SK-N-SH treated with all-trans-retinoic acid at 6 μM for 48 hours (cell line): Measurements from ENCODE around the gene SCN4A.

Experiments used
- ATAC-seq: fragments of 200-7000 bp; cut with Tn5 transposase; 3 replicates; pipeline ENCODE4 v1.9.1; 2020; ENCODE audit warnings: mild to moderate bottlenecking, moderate library complexity
- ARNTL ChIP-seq: fragments of 450-650 bp; formaldehyde crosslinking; IDR thresholded peaks from 2 replicates; pipeline ENCODE4 v1.5.0; 2020; ENCODE audit warnings: low read depth, mild to moderate bottlenecking, moderate library complexity, borderline replicate concordance
- BACH2 ChIP-seq: fragments of 250-450 bp; sonication (Bioruptor Pico); IDR thresholded peaks from 2 replicates; pipeline ENCODE4 v1.9.0; 2021; ENCODE audit warnings: mild to moderate bottlenecking, borderline replicate concordance
- CSDC2 ChIP-seq: fragments of 250-450 bp; sonication (Bioruptor Pico); IDR thresholded peaks from 2 replicates; pipeline ENCODE4 v1.5.0; 2020; ENCODE audit warnings: mild to moderate bottlenecking, moderate library complexity
- ESRRG ChIP-seq: fragments of 250-450 bp; sonication (Bioruptor Pico); IDR thresholded peaks from 2 replicates; pipeline ENCODE4 v1.6.1; 2021; ENCODE audit warnings: mild to moderate bottlenecking
- GLIS3 ChIP-seq: fragments of 250-450 bp; sonication (Bioruptor Pico); IDR thresholded peaks from 2 replicates; pipeline ENCODE4 v1.5.0; 2020; ENCODE audit warnings: mild to moderate bottlenecking, moderate library complexity
- ISL1 ChIP-seq: fragments of 250-450 bp; sonication (Bioruptor Pico); IDR thresholded peaks from 2 replicates; pipeline ENCODE4 v2.1.2; 2022; ENCODE audit warnings: mild to moderate bottlenecking, moderate library complexity
- OSR1 ChIP-seq: fragments of 250-450 bp; sonication (Bioruptor Pico); IDR thresholded peaks from 2 replicates; pipeline ENCODE4 v1.8.0; 2022; ENCODE audit warnings: moderate library complexity, mild to moderate bottlenecking, inconsistent platforms
- PPARA ChIP-seq: fragments of 250-450 bp; sonication (Bioruptor Pico); IDR thresholded peaks from 2 replicates; pipeline ENCODE4 v1.5.0; 2020; ENCODE audit warnings: mild to moderate bottlenecking, borderline replicate concordance
- RARB ChIP-seq: fragments of 250-450 bp; sonication (Bioruptor Pico); IDR thresholded peaks from 2 replicates; pipeline ENCODE4 v1.8.0; 2021; ENCODE audit warnings: mild to moderate bottlenecking, moderate library complexity
- SNAI2 ChIP-seq: fragments of 250-450 bp; sonication (Bioruptor Pico); IDR thresholded peaks from 2 replicates; pipeline ENCODE4 v1.5.0; 2020; ENCODE audit warnings: mild to moderate bottlenecking, moderate library complexity
- TCF4 ChIP-seq: fragments of 250-450 bp; sonication (Bioruptor Pico); IDR thresholded peaks from 2 replicates; pipeline ENCODE4 v1.8.0; 2021; ENCODE audit warnings: mild to moderate bottlenecking, moderate library complexity, borderline replicate concordance
- TOX ChIP-seq: fragments of 250-450 bp; sonication (Bioruptor Pico); IDR thresholded peaks from 2 replicates; pipeline ENCODE4 v1.8.0; 2021; ENCODE audit warnings: mild to moderate bottlenecking, moderate library complexity, borderline replicate concordance
- ZC3H10 ChIP-seq: fragments of 250-450 bp; sonication (Bioruptor Pico); IDR thresholded peaks from 2 replicates; pipeline ENCODE4 v1.5.1; 2021; ENCODE audit warnings: mild to moderate bottlenecking, moderate library complexity
- ZFP3 ChIP-seq: fragments of 250-450 bp; sonication (Bioruptor Pico); IDR thresholded peaks from 2 replicates; pipeline ENCODE4 v1.5.0; 2020; ENCODE audit warnings: mild to moderate bottlenecking, moderate library complexity
- ZFP30 ChIP-seq: fragments of 450-650 bp; formaldehyde crosslinking; IDR thresholded peaks from 2 replicates; pipeline ENCODE4 v1.5.0; 2022; ENCODE audit warnings: mild to moderate bottlenecking, moderate library complexity
- ZNF70 ChIP-seq: fragments of 450-650 bp; formaldehyde crosslinking; IDR thresholded peaks from 2 replicates; pipeline ENCODE4 v1.5.0; 2020; ENCODE audit warnings: mild to moderate bottlenecking, moderate library complexity
- ZNF8 ChIP-seq: fragments of 450-650 bp; formaldehyde crosslinking; IDR thresholded peaks from 2 replicates; pipeline ENCODE4 v1.5.0; 2020; ENCODE audit warnings: mild to moderate bottlenecking, moderate library complexity
- TF ChIP-seq, protein P1 (sequence below): fragments of 250-450 bp; sonication (Bioruptor Pico); IDR thresholded peaks from 2 replicates; pipeline ENCODE4 v1.5.1; 2020; ENCODE audit warnings: low read depth, mild to moderate bottlenecking, moderate library complexity
- TF ChIP-seq, protein P2 (sequence below): fragments of 250-450 bp; sonication (Bioruptor Pico); IDR thresholded peaks from 2 replicates; pipeline ENCODE4 v1.8.0; 2021; ENCODE audit warnings: low read depth, mild to moderate bottlenecking, moderate library complexity, borderline replicate concordance
- TF ChIP-seq, protein P3 (sequence below): fragments of 250-450 bp; sonication (Bioruptor Pico); IDR thresholded peaks from 2 replicates; pipeline ENCODE4 v1.5.1; 2021; ENCODE audit warnings: mild to moderate bottlenecking, moderate library complexity
- TF ChIP-seq, protein P4 (sequence below): fragments of 250-450 bp; sonication (Bioruptor Pico); IDR thresholded peaks from 2 replicates; pipeline ENCODE4 v1.8.0; 2020; ENCODE audit warnings: mild to moderate bottlenecking, moderate library complexity, borderline replicate concordance
- TF ChIP-seq, protein P5 (sequence below): fragments of 250-450 bp; sonication (Bioruptor Pico); IDR thresholded peaks from 2 replicates; pipeline ENCODE4 v1.5.0; 2020; ENCODE audit warnings: mild to moderate bottlenecking, moderate library complexity

The SCN4A gene

DNA sequence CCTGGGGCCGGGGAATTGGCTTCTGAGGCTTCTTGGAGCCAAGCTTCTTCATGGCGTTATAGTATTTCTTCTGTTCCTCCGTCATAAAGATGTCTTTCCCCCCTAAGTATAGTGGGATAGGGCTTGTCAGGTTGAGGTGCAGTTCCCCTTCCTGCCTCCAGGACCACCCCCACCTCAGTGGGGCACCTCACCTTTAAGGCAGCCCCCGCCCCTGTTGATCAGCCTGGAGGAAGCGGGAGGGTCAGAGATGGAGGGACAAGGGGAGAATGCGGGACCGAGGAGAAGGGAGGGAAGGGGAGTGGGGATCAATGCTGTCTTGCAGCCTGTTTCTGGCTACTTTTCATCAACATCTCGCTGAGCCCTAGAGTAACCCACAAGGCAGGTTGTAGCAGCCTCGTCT lies 29.0 kb downstream of the SCN4A start:
- TF ChIP-seq, protein P1, sequence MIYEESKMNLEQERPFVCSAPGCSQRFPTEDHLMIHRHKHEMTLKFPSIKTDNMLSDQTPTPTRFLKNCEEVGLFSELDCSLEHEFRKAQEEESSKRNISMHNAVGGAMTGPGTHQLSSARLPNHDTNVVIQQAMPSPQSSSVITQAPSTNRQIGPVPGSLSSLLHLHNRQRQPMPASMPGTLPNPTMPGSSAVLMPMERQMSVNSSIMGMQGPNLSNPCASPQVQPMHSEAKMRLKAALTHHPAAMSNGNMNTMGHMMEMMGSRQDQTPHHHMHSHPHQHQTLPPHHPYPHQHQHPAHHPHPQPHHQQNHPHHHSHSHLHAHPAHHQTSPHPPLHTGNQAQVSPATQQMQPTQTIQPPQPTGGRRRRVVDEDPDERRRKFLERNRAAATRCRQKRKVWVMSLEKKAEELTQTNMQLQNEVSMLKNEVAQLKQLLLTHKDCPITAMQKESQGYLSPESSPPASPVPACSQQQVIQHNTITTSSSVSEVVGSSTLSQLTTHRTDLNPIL (CRISPR knock-in tag), result no peak
- TF ChIP-seq CSDC2 (CRISPR knock-in tag), result no peak
- TF ChIP-seq TOX, result no peak
- no peak for TF ChIP-seq BACH2 (CRISPR knock-in tag)
- no peak for TF ChIP-seq PPARA (CRISPR knock-in tag)
- TF ChIP-seq ZNF8 (CRISPR knock-in tag), result no peak
- TF ChIP-seq, protein P2, sequence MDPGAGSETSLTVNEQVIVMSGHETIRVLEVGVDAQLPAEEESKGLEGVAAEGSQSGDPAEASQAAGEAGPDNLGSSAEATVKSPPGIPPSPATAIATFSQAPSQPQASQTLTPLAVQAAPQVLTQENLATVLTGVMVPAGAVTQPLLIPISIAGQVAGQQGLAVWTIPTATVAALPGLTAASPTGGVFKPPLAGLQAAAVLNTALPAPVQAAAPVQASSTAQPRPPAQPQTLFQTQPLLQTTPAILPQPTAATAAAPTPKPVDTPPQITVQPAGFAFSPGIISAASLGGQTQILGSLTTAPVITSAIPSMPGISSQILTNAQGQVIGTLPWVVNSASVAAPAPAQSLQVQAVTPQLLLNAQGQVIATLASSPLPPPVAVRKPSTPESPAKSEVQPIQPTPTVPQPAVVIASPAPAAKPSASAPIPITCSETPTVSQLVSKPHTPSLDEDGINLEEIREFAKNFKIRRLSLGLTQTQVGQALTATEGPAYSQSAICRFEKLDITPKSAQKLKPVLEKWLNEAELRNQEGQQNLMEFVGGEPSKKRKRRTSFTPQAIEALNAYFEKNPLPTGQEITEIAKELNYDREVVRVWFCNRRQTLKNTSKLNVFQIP, result no peak
- no peak for TF ChIP-seq ZFP3 (CRISPR knock-in tag)
- TF ChIP-seq, protein P3, sequence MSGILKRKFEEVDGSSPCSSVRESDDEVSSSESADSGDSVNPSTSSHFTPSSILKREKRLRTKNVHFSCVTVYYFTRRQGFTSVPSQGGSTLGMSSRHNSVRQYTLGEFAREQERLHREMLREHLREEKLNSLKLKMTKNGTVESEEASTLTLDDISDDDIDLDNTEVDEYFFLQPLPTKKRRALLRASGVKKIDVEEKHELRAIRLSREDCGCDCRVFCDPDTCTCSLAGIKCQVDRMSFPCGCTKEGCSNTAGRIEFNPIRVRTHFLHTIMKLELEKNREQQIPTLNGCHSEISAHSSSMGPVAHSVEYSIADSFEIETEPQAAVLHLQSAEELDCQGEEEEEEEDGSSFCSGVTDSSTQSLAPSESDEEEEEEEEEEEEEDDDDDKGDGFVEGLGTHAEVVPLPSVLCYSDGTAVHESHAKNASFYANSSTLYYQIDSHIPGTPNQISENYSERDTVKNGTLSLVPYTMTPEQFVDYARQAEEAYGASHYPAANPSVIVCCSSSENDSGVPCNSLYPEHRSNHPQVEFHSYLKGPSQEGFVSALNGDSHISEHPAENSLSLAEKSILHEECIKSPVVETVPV (CRISPR knock-in tag), result no peak
- no peak for TF ChIP-seq TCF4 (CRISPR knock-in tag)
- TF ChIP-seq ARNTL (CRISPR knock-in tag), result no peak
- no peak for TF ChIP-seq RARB (CRISPR knock-in tag)
- no peak for TF ChIP-seq ESRRG (CRISPR knock-in tag)
- no peak for TF ChIP-seq ISL1 (CRISPR knock-in tag)
- no peak for TF ChIP-seq SNAI2 (CRISPR knock-in tag)
- no peak for TF ChIP-seq ZC3H10
- TF ChIP-seq ZNF70, result no peak
- no peak for TF ChIP-seq ZFP30
- TF ChIP-seq OSR1 (CRISPR knock-in tag), result no peak
- no peak for ATAC-seq

DNA sequence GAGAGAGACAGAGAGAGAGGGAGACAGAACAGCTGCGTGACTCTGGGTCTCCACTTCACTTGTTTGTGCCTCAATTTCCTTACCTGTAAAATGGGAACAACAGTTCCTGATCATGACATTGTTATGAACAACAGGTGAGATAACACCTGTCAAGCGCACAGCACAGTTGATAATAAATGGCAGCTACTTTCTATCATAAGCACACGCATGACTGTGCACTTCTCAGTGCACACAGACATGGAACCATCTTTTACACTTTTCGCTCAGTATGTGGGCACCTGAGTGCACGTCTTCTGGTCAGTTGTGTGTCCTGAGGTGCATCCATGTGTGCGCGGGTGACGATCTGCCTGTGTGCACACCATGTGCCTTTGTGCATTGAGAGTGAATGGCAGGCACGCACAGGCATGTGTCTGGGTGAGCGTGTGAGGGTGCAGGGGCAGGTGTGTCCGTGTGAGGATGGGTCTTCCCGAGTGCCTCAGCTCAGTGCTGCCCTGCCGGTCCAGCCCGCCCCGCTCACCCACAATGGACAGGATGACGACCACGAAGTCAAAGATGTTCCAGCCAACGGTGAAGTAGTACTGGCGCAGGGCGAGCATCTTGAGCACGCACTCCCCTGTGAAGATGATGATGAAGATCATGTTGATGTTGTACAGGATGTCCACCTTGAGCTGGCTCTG lies 30.3 kb downstream of the SCN4A start:
- no peak for ATAC-seq
- TF ChIP-seq ZC3H10, result no peak
- TF ChIP-seq GLIS3 (CRISPR knock-in tag), result no peak
- TF ChIP-seq, protein P2, result no peak
- TF ChIP-seq, protein P4, sequence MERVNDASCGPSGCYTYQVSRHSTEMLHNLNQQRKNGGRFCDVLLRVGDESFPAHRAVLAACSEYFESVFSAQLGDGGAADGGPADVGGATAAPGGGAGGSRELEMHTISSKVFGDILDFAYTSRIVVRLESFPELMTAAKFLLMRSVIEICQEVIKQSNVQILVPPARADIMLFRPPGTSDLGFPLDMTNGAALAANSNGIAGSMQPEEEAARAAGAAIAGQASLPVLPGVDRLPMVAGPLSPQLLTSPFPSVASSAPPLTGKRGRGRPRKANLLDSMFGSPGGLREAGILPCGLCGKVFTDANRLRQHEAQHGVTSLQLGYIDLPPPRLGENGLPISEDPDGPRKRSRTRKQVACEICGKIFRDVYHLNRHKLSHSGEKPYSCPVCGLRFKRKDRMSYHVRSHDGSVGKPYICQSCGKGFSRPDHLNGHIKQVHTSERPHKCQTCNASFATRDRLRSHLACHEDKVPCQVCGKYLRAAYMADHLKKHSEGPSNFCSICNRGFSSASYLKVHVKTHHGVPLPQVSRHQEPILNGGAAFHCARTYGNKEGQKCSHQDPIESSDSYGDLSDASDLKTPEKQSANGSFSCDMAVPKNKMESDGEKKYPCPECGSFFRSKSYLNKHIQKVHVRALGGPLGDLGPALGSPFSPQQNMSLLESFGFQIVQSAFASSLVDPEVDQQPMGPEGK (CRISPR knock-in tag), result no peak
- no peak for TF ChIP-seq ESRRG (CRISPR knock-in tag)
- no peak for TF ChIP-seq SNAI2 (CRISPR knock-in tag)
- no peak for TF ChIP-seq ZFP3 (CRISPR knock-in tag)
- TF ChIP-seq, protein P1 (CRISPR knock-in tag), result no peak
- no peak for TF ChIP-seq ISL1 (CRISPR knock-in tag)
- TF ChIP-seq, protein P5, sequence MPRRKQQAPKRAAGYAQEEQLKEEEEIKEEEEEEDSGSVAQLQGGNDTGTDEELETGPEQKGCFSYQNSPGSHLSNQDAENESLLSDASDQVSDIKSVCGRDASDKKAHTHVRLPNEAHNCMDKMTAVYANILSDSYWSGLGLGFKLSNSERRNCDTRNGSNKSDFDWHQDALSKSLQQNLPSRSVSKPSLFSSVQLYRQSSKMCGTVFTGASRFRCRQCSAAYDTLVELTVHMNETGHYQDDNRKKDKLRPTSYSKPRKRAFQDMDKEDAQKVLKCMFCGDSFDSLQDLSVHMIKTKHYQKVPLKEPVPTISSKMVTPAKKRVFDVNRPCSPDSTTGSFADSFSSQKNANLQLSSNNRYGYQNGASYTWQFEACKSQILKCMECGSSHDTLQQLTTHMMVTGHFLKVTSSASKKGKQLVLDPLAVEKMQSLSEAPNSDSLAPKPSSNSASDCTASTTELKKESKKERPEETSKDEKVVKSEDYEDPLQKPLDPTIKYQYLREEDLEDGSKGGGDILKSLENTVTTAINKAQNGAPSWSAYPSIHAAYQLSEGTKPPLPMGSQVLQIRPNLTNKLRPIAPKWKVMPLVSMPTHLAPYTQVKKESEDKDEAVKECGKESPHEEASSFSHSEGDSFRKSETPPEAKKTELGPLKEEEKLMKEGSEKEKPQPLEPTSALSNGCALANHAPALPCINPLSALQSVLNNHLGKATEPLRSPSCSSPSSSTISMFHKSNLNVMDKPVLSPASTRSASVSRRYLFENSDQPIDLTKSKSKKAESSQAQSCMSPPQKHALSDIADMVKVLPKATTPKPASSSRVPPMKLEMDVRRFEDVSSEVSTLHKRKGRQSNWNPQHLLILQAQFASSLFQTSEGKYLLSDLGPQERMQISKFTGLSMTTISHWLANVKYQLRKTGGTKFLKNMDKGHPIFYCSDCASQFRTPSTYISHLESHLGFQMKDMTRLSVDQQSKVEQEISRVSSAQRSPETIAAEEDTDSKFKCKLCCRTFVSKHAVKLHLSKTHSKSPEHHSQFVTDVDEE (CRISPR knock-in tag), result no peak
- no peak for TF ChIP-seq ZNF70
- TF ChIP-seq RARB (CRISPR knock-in tag), result no peak
- TF ChIP-seq TCF4 (CRISPR knock-in tag), result no peak
- no peak for TF ChIP-seq ARNTL (CRISPR knock-in tag)
- TF ChIP-seq PPARA (CRISPR knock-in tag), result no peak
- TF ChIP-seq CSDC2 (CRISPR knock-in tag), result no peak
- TF ChIP-seq TOX, result no peak
- no peak for TF ChIP-seq ZNF8 (CRISPR knock-in tag)
- TF ChIP-seq BACH2 (CRISPR knock-in tag), result no peak
- TF ChIP-seq, protein P3 (CRISPR knock-in tag), result no peak
